ENCODE data around the gene IQSEC1.

Gene IQSEC1

DNA sequence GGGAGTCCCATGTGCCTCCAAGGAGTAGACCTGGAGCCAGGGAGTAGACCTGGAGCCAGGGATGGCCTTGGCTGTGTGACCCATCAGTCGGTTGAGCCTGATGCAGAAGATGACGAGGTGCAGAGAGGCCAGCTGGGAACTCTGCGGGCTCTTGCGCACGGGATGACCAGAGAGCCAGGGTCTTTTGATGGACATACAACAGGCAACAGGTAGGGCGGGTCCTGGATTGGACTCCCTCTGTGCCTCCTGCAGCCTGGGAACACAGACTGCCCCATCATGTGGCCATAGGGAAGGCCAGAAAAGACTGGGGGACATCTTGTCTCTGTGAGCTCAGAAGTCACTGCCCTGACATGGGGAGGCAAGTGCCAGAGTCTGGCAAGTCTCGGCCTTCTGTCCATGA lies 164.4 kb downstream of the IQSEC1 start:
- no peaks in the 10 kb centered on the region for H3K27me3 ChIP-seq (ENCODE audit: low read length)
- H3K4me3 ChIP-seq (ENCODE audit: insufficient read depth, low read length, poor library complexity, severe bottlenecking), result no peak overlapping the region
- no peak overlapping the region for H3K4me2 ChIP-seq (ENCODE audit: low read depth, low read length, poor library complexity, severe bottlenecking)
- H2AFZ ChIP-seq (ENCODE audit: low read depth, low read length, severe bottlenecking), result no peak overlapping the region
- H3K79me2 ChIP-seq (ENCODE audit: insufficient read depth, low read length), result no peaks in the 10 kb centered on the region
- no peaks in the 10 kb centered on the region for H3K36me3 ChIP-seq (ENCODE audit: low read length)
- H3K27ac ChIP-seq (ENCODE audit: low read depth, low read length), result no peak overlapping the region
- H3F3A ChIP-seq (ENCODE audit: insufficient read depth), result no peaks in the 10 kb centered on the region
- H3K9me2 ChIP-seq (replicated peaks; ENCODE audit: insufficient read depth, low read length), result no peaks in the 10 kb centered on the region
- no peak for TF ChIP-seq EZH2phosphoT487 (conservative IDR thresholded peaks at IDR 0.05; ENCODE audit: low read length)
- TF ChIP-seq, protein P1, sequence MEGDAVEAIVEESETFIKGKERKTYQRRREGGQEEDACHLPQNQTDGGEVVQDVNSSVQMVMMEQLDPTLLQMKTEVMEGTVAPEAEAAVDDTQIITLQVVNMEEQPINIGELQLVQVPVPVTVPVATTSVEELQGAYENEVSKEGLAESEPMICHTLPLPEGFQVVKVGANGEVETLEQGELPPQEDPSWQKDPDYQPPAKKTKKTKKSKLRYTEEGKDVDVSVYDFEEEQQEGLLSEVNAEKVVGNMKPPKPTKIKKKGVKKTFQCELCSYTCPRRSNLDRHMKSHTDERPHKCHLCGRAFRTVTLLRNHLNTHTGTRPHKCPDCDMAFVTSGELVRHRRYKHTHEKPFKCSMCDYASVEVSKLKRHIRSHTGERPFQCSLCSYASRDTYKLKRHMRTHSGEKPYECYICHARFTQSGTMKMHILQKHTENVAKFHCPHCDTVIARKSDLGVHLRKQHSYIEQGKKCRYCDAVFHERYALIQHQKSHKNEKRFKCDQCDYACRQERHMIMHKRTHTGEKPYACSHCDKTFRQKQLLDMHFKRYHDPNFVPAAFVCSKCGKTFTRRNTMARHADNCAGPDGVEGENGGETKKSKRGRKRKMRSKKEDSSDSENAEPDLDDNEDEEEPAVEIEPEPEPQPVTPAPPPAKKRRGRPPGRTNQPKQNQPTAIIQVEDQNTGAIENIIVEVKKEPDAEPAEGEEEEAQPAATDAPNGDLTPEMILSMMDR (IDR thresholded peaks at IDR 0.05; ENCODE audit: insufficient read depth, low read length, poor library complexity, severe bottlenecking), result no peak
- H3K9ac ChIP-seq (ENCODE audit: low read length), result no peak overlapping the region
- H3K9me3 ChIP-seq (ENCODE audit: insufficient read depth, low read length), result no peaks in the 10 kb centered on the region
- no peaks in the 10 kb centered on the region for H4K20me1 ChIP-seq (ENCODE audit: low read depth, low read length)

DNA sequence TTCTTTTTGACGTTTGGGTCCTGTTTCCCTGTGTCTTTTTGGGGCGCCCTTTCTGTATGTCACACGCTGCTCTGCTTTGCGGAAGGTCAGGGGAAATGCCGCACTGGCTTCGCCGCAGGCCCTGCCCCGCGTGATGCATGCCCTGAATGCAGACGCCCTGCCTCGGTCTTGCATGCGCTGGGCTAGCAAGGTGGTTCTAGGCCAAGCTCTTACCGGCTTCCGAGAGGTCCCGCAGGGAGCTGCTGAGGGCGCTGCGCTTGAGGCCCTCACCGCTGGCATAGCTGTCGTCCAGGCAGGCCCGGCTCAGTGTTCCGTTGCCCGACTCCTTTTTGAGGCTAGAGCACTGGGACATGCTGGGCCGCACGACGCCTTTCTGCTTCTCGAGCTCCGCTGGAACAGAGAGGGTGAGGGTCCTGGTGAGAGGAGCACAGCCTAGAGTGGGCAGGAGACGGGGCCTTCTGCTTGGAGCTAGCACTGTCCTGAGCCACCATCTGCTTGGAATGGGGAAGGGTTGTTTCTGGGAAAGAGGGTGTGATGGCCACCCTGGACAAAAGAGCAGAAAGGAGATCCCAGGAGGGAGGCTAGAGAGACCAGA lies 165.0 kb downstream of the IQSEC1 start:
- Histone ChIP-seq H3K9ac (ENCODE audit: low read length) (no peak overlapping the region), H3K9me3 (ENCODE audit: insufficient read depth, low read length) (no peaks in the 10 kb centered on the region), H3K4me3 (ENCODE audit: insufficient read depth, low read length, poor library complexity, severe bottlenecking) (no peak overlapping the region), H2AFZ (ENCODE audit: low read depth, low read length, severe bottlenecking) (no peak overlapping the region), H4K20me1 (ENCODE audit: low read depth, low read length) (no peaks in the 10 kb centered on the region), H3K4me2 (ENCODE audit: low read depth, low read length, poor library complexity, severe bottlenecking) (no peak overlapping the region), H3K36me3 (ENCODE audit: low read length) (no peaks in the 10 kb centered on the region), H3F3A (ENCODE audit: insufficient read depth) (no peaks in the 10 kb centered on the region), H3K27me3 (ENCODE audit: low read length) (no peaks in the 10 kb centered on the region), H3K79me2 (ENCODE audit: insufficient read depth, low read length) (no peaks in the 10 kb centered on the region), H3K9me2 (replicated peaks; ENCODE audit: insufficient read depth, low read length) (no peaks in the 10 kb centered on the region), H3K27ac (ENCODE audit: low read depth, low read length) (no peak overlapping the region)
- TF ChIP-seq, protein P1 (IDR thresholded peaks at IDR 0.05; ENCODE audit: insufficient read depth, low read length, poor library complexity, severe bottlenecking), result no peak
- no peak for TF ChIP-seq EZH2phosphoT487 (conservative IDR thresholded peaks at IDR 0.05; ENCODE audit: low read length)

DNA sequence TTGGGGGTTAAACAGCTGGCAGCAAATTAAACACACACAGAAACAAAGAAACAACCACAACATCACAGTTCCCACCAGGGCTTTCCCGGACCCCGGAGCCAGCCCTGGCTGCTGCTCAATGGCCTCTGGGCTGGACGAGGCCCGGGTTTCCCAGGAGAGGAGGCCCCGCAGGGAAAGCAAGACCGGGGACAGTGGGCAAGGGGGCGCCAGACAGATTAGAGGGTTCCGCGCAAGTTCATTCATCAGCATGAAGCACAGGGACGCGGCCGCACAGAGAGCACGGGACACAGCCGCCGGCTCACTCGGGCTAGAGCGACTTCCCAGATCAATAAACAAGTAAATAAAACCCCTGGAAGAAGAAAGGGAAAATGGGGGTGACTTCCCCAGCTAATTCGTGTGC lies 165.5 kb downstream of the IQSEC1 start:
- Histone ChIP-seq H2AFZ (ENCODE audit: low read depth, low read length, severe bottlenecking) (no peak overlapping the region), H3K9me2 (replicated peaks; ENCODE audit: insufficient read depth, low read length) (no peaks in the 10 kb centered on the region), H3K27ac (ENCODE audit: low read depth, low read length) (no peak overlapping the region), H3F3A (ENCODE audit: insufficient read depth) (no peaks in the 10 kb centered on the region), H3K79me2 (ENCODE audit: insufficient read depth, low read length) (no peaks in the 10 kb centered on the region), H3K27me3 (ENCODE audit: low read length) (no peaks in the 10 kb centered on the region), H3K9me3 (ENCODE audit: insufficient read depth, low read length) (no peaks in the 10 kb centered on the region), H3K9ac (ENCODE audit: low read length) (no peak overlapping the region), H3K36me3 (ENCODE audit: low read length) (no peaks in the 10 kb centered on the region), H3K4me3 (ENCODE audit: insufficient read depth, low read length, poor library complexity, severe bottlenecking) (no peak overlapping the region), H3K4me2 (ENCODE audit: low read depth, low read length, poor library complexity, severe bottlenecking) (no peak overlapping the region), H4K20me1 (ENCODE audit: low read depth, low read length) (no peaks in the 10 kb centered on the region)
- TF ChIP-seq EZH2phosphoT487 (conservative IDR thresholded peaks at IDR 0.05; ENCODE audit: low read length), result no peak
- TF ChIP-seq, protein P1 (IDR thresholded peaks at IDR 0.05; ENCODE audit: insufficient read depth, low read length, poor library complexity, severe bottlenecking), result no peak
